Neutrophil (primary cell): ENCODE results near the gene HERC3.

Source experiments
- H3K27ac ChIP-seq: fragments of 200-600 bp; sonication (generic); 2 replicates; pipeline ENCODE4 v1.5.1; 2016; ENCODE audit warnings: mild to moderate bottlenecking, moderate library complexity
- H3K27me3 ChIP-seq: fragments of 200-600 bp; sonication (generic); 2 replicates; pipeline ENCODE4 v1.6.0; 2016; ENCODE audit warnings: mild to moderate bottlenecking
- H3K36me3 ChIP-seq: fragments of 200-600 bp; sonication (generic); 2 replicates; pipeline ENCODE4 v1.5.1; 2017
- H3K4me1 ChIP-seq, 2 experiments: fragments of 200-600 bp in 1 of 2; sonication (generic) in 1 of 2; 1 replicate in 1 of 2; 2 replicates in 1 of 2; pipeline versions ENCODE4 v1.5.1 to v1.6.1; 2013 to 2016; ENCODE audit warnings: low read depth in 1 of 2, low read length in 1 of 2, mild to moderate bottlenecking in 1 of 2, moderate library complexity in 1 of 2; ENCODE audit not compliant: control insufficient read depth in 1 of 2, insufficient read depth in 1 of 2
- H3K4me3 ChIP-seq, 2 experiments: fragments of 200-600 bp in 1 of 2; sonication (generic) in 1 of 2; 1 replicate in 1 of 2; 2 replicates in 1 of 2; pipeline ENCODE4 v1.5.1; 2013 to 2016; ENCODE audit warnings: low read depth in 1 of 2, low read length in 1 of 2, mild to moderate bottlenecking in 1 of 2, moderate library complexity in 1 of 2
- H3K9me3 ChIP-seq: fragments of 200-600 bp; sonication (generic); 2 replicates; pipeline ENCODE4 v1.5.1; 2016
- CTCF ChIP-seq: fragments of 200-600 bp; sonication (generic); IDR thresholded peaks from 2 replicates; pipeline ENCODE4 v1.5.1; 2016; ENCODE audit warnings: antibody characterized with exemption

HERC3 gene

DNA sequence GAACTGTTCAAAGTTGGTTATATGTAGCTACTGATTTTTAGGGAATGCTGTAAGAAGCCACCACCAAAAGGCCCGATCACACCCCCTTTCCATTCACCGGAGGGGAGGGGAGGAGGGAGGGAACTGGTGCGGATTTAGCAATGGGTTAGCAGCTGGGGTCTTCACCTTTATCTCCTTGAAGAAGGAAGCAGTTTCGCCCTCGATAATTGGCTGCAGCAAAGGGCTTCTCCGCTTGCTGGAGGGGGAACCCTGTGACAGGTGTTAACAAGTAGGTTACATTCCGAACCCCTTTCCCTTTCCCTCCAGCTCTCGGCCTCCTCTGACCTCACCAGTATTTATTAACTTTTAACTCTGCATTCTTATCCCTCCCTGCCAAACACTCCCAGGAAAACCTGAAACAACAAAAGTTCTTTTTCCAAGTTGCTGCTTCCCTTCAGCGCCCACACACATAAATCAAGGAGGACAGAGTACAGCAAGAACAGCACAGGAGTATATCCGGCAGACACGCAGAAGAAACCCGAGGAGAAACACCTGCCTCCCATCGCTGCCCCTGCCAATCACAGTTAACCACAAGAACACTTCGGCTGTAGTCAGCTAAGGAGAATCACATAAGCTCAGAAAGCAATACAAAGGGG lies 145.1 kb downstream of the HERC3 start:
- H3K36me3 ChIP-seq = no peaks in the 10 kb centered on the region
- no peaks in the 10 kb centered on the region for H3K4me1 ChIP-seq
- H3K27ac ChIP-seq = no peak overlapping the region

GRCh38 chr4:88738180-88738579 lies 145.9 kb downstream of the HERC3 start:
- Histone ChIP-seq H3K9me3 (no peaks in the 10 kb centered on the region), H3K4me3 (no peak overlapping the region), H3K27me3 (peaks cover 8% of the 10 kb centered on the region), H3K27ac (no peak overlapping the region), H3K4me1 (no peaks in the 10 kb centered on the region), H3K36me3 (no peaks in the 10 kb centered on the region)
- TF ChIP-seq CTCF = no peak

More for the DNA sequence above, 145.1 kb downstream of the HERC3 start:
- no peaks in the 10 kb centered on the region for H3K9me3 ChIP-seq
- TF ChIP-seq CTCF = no peak
- peaks cover 8% of the 10 kb centered on the region for H3K27me3 ChIP-seq
- no peak overlapping the region for H3K4me3 ChIP-seq

DNA sequence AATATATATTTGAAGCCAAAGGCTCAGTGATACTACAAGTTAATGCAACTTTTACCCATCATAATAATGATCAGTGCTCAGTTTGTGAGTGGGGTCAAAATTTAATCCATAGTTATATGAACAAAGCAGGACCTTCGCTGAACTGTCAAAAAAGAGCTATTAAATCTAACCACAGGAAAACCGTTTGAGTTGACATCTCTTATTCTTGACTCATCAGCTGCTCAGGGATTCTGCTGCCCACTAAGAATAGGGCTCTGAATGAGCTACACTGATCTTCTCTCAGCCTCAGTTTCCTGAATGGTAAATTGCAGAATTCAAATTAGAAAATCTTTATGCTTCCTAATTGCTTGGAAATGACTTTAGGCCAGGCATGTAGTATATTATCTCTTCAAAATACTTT lies 150.3 kb downstream of the HERC3 start:
- peaks cover 4% of the 10 kb centered on the region for H3K27me3 ChIP-seq
- no peak overlapping the region for H3K27ac ChIP-seq
- no peaks in the 10 kb centered on the region for H3K9me3 ChIP-seq
- no peaks in the 10 kb centered on the region for H3K36me3 ChIP-seq
- no peaks in the 10 kb centered on the region for H3K4me1 ChIP-seq
- no peak for TF ChIP-seq CTCF
- H3K4me3 ChIP-seq = no peak overlapping the region

GRCh38 chr4:88743696-88744095 lies 151.4 kb downstream of the HERC3 start:
- Histone ChIP-seq H3K9me3 (no peaks in the 10 kb centered on the region), H3K27ac (no peak overlapping the region), H3K36me3 (no peaks in the 10 kb centered on the region), H3K27me3 (no peaks in the 10 kb centered on the region), H3K4me1 (no peaks in the 10 kb centered on the region), H3K4me3 (no peak overlapping the region)
- no peak for TF ChIP-seq CTCF

DNA sequence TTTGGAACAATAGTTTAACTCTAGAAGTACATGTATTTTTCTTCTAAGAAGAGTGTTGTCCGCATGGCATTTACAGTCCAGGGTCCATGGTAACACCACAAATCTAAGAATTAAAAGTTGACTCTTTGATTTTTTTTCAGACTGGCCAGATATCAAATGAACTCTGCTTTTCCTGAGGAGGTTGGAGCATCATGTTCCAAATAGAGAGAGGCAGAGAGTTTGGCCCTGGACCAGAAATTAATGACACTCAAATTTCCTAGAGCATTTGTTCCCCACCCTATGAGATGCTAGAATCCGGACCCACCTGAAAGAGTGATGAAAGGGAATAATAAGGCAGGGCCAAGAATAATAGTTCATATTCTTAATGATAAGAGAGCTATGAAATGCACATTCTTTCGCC lies 152.3 kb downstream of the HERC3 start:
- Histone ChIP-seq H3K36me3 (no peaks in the 10 kb centered on the region), H3K9me3 (no peaks in the 10 kb centered on the region), H3K4me1 (no peaks in the 10 kb centered on the region), H3K27ac (no peak overlapping the region), H3K4me3 (no peak overlapping the region), H3K27me3 (no peaks in the 10 kb centered on the region)
- no peak for TF ChIP-seq CTCF
